Glutamatergic neuron (in vitro differentiated cells): ENCODE results near the gene THBD. TPM values are rescaled to one million over a fixed set of nuclear protein-coding genes. Genes with fewer than 3 reads are reported as not detected.

ENCODE experiments used
- DNase-seq: peaks from one replicate; pipeline ENCODE4 v3.0.0; 2022
- H3K27ac Mint-ChIP-seq: one replicate; pipeline ENCODE4 v1.8.0; 2020; ENCODE audit warnings: mild to moderate bottlenecking, mixed read lengths, inconsistent platforms; ENCODE audit not compliant: unreplicated experiment
- H3K27me3 Mint-ChIP-seq: one replicate; pipeline ENCODE4 v1.8.0; 2020; ENCODE audit warnings: mild to moderate bottlenecking, moderate library complexity, mixed read lengths, inconsistent platforms; ENCODE audit not compliant: unreplicated experiment
- H3K36me3 Mint-ChIP-seq: one replicate; pipeline ENCODE4 v1.8.0; 2020; ENCODE audit warnings: mild to moderate bottlenecking, mixed read lengths, inconsistent platforms; ENCODE audit not compliant: unreplicated experiment
- H3K4me1 Mint-ChIP-seq: one replicate; pipeline ENCODE4 v1.8.0; 2020; ENCODE audit warnings: mild to moderate bottlenecking, low read depth, mixed read lengths, inconsistent platforms; ENCODE audit not compliant: unreplicated experiment
- H3K4me3 Mint-ChIP-seq: one replicate; pipeline ENCODE4 v1.8.0; 2020; ENCODE audit warnings: mild to moderate bottlenecking, mixed read lengths, inconsistent platforms; ENCODE audit not compliant: unreplicated experiment
- H3K9me3 Mint-ChIP-seq: one replicate; pipeline ENCODE4 v1.8.0; 2020; ENCODE audit warnings: mild to moderate bottlenecking, moderate library complexity, mixed read lengths, inconsistent platforms; ENCODE audit not compliant: unreplicated experiment
- CTCF ChIP-seq: fragments of 200-600 bp; sonication (generic); IDR thresholded peaks from one replicate; pipeline ENCODE4 v1.5.0; 2021; ENCODE audit not compliant: partially characterized antibody, unreplicated experiment
- long read RNA-seq: library from polyadenylated mRNA; unstranded; transcript quantifications from one replicate; pipeline ENCODE4 v2.0.0, GENCODE V29; 2020; ENCODE audit not compliant: unreplicated experiment
- total RNA-seq: library from RNA; stranded (reverse); fragmentation: NEBNext Ultra II Directional; extraction: Animal tissue kit (Norgen Biotek cat#: 25700); gene quantifications from one replicate; pipeline ENCODE4 v1.2.1, GENCODE V29; 2021; ENCODE audit not compliant: unreplicated experiment

The THBD gene
- not detected for total RNA-seq
- long read RNA-seq = 0 reads

- H3K4me3 Mint-ChIP-seq = peak within 1 kb of the TSS; percentile 74
- H3K27ac Mint-ChIP-seq = no peak within 1 kb of the TSS
- H3K9me3 Mint-ChIP-seq = peaks cover 7% of the 10 kb centered on the region
- peaks cover 5% of the 10 kb centered on the region for H3K36me3 Mint-ChIP-seq
- no peaks in the 10 kb centered on the region for H3K4me1 Mint-ChIP-seq
- peaks cover 19% of the 10 kb centered on the region for H3K27me3 Mint-ChIP-seq
- DNase-seq = peak; percentile 44
- no peak for TF ChIP-seq CTCF
Observed at GRCh38 chr20:23049201-23050075, at the start of gene THBD. Gene THBD, minus strand, starts transcription at chr20:23049672. Its CDS starts 168 bp downstream, at chr20:23049504.

- Mint-ChIP-seq H3K9me3 (peaks cover 12% of the 10 kb centered on the region), H3K36me3 (peaks cover 9% of the 10 kb centered on the region), H3K27me3 (no peaks in the 10 kb centered on the region), H3K27ac (no peak overlapping the region), H3K4me1 (no peaks in the 10 kb centered on the region), H3K4me3 (no peak overlapping the region)
- no peak for DNase-seq
- no peak for TF ChIP-seq CTCF
Observed at GRCh38 chr20:23097636-23098580, 48.4 kb upstream of the THBD start.

GRCh38 chr20:23096986-23097520 is 47.6 kb upstream of the THBD start:
- Mint-ChIP-seq H3K4me1 (peaks cover 5% of the 10 kb centered on the region), H3K9me3 (peaks cover 12% of the 10 kb centered on the region), H3K36me3 (peaks cover 9% of the 10 kb centered on the region), H3K27ac (no peak overlapping the region), H3K4me3 (no peak overlapping the region), H3K27me3 (no peaks in the 10 kb centered on the region)
- no peak for TF ChIP-seq CTCF
- no peak for DNase-seq

GRCh38 chr20:23096097-23096496 is 46.6 kb upstream of the THBD start:
- Mint-ChIP-seq H3K27me3 (no peaks in the 10 kb centered on the region), H3K27ac (no peak overlapping the region), H3K36me3 (peaks cover 9% of the 10 kb centered on the region), H3K4me3 (no peak overlapping the region), H3K4me1 (peaks cover 10% of the 10 kb centered on the region), H3K9me3 (peaks cover 10% of the 10 kb centered on the region)
- DNase-seq = no peak
- no peak for TF ChIP-seq CTCF
